DOHH2 (cell line): ENCODE results near the gene EML6.

Source experiments
- CTCF ChIP-seq: fragments of 200-600 bp; sonication (generic); IDR thresholded peaks from one replicate; pipeline ENCODE4 v1.5.1; 2014; ENCODE audit warnings: antibody characterized with exemption, mild to moderate bottlenecking, low read depth, low read length; ENCODE audit not compliant: poor library complexity, severe bottlenecking
- EZH2phosphoT487 ChIP-seq: fragments of 200-600 bp; sonication (generic); IDR thresholded peaks from 2 replicates; pipeline ENCODE4 v1.6.1; 2017; ENCODE audit warnings: borderline replicate concordance, mild to moderate bottlenecking, antibody characterized with exemption, low read length, moderate library complexity, mixed read lengths

- TF ChIP-seq EZH2phosphoT487 (no peak), CTCF (no peak)
Measured at GRCh38 chr2:54678719-54679118, 44.7 kb upstream of the EML6 start.
